ENCODE data around the gene CNTNAP2. TPM values are rescaled to one million over a fixed set of nuclear protein-coding genes. Genes with fewer than 3 reads are reported as not detected.

The CNTNAP2 gene
- total RNA-seq, 1 experiment from 2014 or later, result 42.5 TPM

DNA sequence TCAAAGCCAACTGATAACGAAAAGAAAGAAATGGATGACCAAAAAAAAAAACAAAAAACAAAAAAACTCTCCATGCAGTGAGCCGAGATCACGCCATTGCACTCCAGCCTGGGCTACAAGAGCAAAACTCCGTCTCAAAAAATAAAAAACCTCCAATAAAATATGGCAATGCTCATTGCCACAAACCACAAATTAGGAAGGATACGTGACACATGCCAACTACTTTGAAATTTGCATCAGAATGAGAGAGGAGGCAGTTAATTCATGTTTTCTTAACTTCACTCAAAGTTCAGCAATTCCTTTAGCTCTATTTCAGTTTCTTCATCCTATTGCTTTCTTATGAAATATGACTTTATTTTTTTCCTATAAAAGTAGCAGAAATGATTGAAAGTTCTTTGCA, 2075.9 kb downstream of the CNTNAP2 start:
- no peaks in the 10 kb centered on the region for H3K36me3 Mint-ChIP-seq (ENCODE audit: insufficient read depth, unreplicated experiment)
- DNase-seq, result no peak
- H3K9me3 ChIP-seq, result no peaks in the 10 kb centered on the region
- peaks cover under 1% of the 10 kb centered on the region; the same call in 1 of the 2 replicates for H3K4me1 ChIP-seq
- no peaks in the 10 kb centered on the region for H3K36me3 ChIP-seq (ENCODE audit: control insufficient read depth, insufficient read depth, low read length)
- H3K27me3 ChIP-seq (replicated peaks; ENCODE audit: control insufficient read depth, insufficient read depth, low read length), result no peaks in the 10 kb centered on the region
- no peak overlapping the region for H3K27ac Mint-ChIP-seq (ENCODE audit: unreplicated experiment)
- H3K4me3 Mint-ChIP-seq (ENCODE audit: unreplicated experiment), result no peak overlapping the region
- no peaks in the 10 kb centered on the region for H3K9me3 Mint-ChIP-seq (ENCODE audit: unreplicated experiment)
- ChIA-PET CTCF (no interaction called here), POLR2A (no interaction called here)
- H3K4me3 ChIP-seq (ENCODE audit: low read depth, low read length), result no peak overlapping the region
- peaks cover 3% of the 10 kb centered on the region for H3K27me3 Mint-ChIP-seq (ENCODE audit: insufficient read depth, unreplicated experiment)
- TF ChIP-seq, protein P1, sequence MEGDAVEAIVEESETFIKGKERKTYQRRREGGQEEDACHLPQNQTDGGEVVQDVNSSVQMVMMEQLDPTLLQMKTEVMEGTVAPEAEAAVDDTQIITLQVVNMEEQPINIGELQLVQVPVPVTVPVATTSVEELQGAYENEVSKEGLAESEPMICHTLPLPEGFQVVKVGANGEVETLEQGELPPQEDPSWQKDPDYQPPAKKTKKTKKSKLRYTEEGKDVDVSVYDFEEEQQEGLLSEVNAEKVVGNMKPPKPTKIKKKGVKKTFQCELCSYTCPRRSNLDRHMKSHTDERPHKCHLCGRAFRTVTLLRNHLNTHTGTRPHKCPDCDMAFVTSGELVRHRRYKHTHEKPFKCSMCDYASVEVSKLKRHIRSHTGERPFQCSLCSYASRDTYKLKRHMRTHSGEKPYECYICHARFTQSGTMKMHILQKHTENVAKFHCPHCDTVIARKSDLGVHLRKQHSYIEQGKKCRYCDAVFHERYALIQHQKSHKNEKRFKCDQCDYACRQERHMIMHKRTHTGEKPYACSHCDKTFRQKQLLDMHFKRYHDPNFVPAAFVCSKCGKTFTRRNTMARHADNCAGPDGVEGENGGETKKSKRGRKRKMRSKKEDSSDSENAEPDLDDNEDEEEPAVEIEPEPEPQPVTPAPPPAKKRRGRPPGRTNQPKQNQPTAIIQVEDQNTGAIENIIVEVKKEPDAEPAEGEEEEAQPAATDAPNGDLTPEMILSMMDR (IDR thresholded peaks at IDR 0.05; ENCODE audit: insufficient read depth in 1 of 2, low read depth in 1 of 2, low read length in 1 of 2, severe bottlenecking in 1 of 2, unreplicated experiment in 1 of 2), result no peak
- no TSS peak for BruUV-seq (replicated peaks)
- intact Hi-C loops (cut with micrococcal nuclease; ENCODE audit: unreplicated experiment), result no loop called here
- H3K4me1 Mint-ChIP-seq (ENCODE audit: low read depth, unreplicated experiment), result no peaks in the 10 kb centered on the region

DNA sequence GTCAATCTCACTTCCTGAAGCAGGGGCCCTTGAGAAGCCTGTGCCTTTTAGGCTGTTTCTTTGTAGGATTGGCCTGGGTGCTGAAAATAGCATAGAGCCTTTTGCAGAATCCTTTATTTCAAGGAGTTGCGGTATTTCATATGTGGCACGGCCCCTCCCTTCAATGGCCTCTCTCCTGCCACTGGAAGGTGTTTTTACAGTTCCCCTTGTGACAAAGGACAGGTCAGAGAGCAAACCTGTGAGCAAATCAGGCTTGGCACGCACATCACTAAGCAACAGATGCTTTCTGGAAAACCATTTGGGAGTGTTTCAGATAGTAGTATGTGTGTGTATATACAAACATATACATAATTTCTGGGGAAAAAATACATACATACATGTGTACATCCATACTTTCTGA, 2085.4 kb downstream of the CNTNAP2 start:
- Mint-ChIP-seq H3K36me3 (ENCODE audit: insufficient read depth, unreplicated experiment) (no peaks in the 10 kb centered on the region), H3K4me1 (ENCODE audit: low read depth, unreplicated experiment) (no peaks in the 10 kb centered on the region), H3K9me3 (ENCODE audit: unreplicated experiment) (no peaks in the 10 kb centered on the region), H3K27me3 (ENCODE audit: insufficient read depth, unreplicated experiment) (peaks cover 13% of the 10 kb centered on the region), H3K27ac (ENCODE audit: unreplicated experiment) (no peak overlapping the region), H3K4me3 (ENCODE audit: unreplicated experiment) (no peak overlapping the region)
- Histone ChIP-seq H3K9me3 (no peaks in the 10 kb centered on the region), H3K27me3 (replicated peaks; ENCODE audit: control insufficient read depth, insufficient read depth, low read length) (no peaks in the 10 kb centered on the region), H3K4me3 (ENCODE audit: low read depth, low read length) (no peak overlapping the region), H3K36me3 (ENCODE audit: control insufficient read depth, insufficient read depth, low read length) (no peaks in the 10 kb centered on the region), H3K4me1 (no peaks in the 10 kb centered on the region)
- no TSS peak for BruUV-seq (replicated peaks)
- no peak for DNase-seq
- ChIA-PET CTCF (no interaction called here), POLR2A (no interaction called here)
- intact Hi-C loops (cut with micrococcal nuclease; ENCODE audit: unreplicated experiment), result no loop called here
- TF ChIP-seq, protein P1 (IDR thresholded peaks at IDR 0.05; ENCODE audit: insufficient read depth in 1 of 2, low read depth in 1 of 2, low read length in 1 of 2, severe bottlenecking in 1 of 2, unreplicated experiment in 1 of 2), result no peak

DNA sequence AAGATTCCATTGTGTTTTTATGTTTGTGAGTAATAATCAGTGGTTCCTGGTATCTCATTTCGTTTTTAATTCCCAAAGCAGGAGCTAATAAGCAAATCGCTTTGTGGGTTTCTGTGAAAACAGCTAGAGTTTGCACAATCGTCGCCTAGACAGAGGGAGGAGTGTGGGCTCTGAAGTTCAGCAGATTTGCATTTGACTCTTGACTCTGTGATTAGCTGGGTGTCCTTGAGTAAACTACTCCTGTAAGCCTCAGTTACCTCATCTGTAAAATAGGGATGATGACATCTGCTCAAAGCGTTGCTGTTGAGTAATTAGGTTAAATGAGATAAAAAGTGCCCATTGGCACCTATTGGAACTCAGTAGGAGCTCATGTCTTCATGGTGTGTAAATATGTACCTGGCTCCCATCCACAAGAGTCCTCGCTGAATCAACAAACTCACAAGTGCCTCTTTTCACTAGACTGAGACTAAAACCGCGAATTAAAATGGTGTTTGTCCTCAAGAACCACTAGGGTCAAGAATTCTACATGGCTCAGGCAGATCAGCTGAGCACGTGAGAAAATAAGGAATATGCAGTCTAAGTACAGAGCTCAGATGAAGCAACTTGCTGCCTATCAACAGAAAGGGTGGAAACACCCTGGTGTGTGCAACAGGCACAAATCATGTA, 2088.2 kb downstream of the CNTNAP2 start:
- POLR2A ChIA-PET, result no interaction called here
- H3K36me3 ChIP-seq (ENCODE audit: control insufficient read depth, insufficient read depth, low read length), result no peaks in the 10 kb centered on the region

More for the DNA sequence above, 2088.2 kb downstream of the CNTNAP2 start:
- TF ChIP-seq, protein P1 (IDR thresholded peaks at IDR 0.05; ENCODE audit: insufficient read depth in 1 of 2, low read depth in 1 of 2, low read length in 1 of 2, severe bottlenecking in 1 of 2, unreplicated experiment in 1 of 2), result no peak
- Mint-ChIP-seq H3K4me3 (ENCODE audit: unreplicated experiment) (no peak overlapping the region), H3K4me1 (ENCODE audit: low read depth, unreplicated experiment) (no peaks in the 10 kb centered on the region), H3K36me3 (ENCODE audit: insufficient read depth, unreplicated experiment) (no peaks in the 10 kb centered on the region), H3K9me3 (ENCODE audit: unreplicated experiment) (no peaks in the 10 kb centered on the region), H3K27ac (ENCODE audit: unreplicated experiment) (no peak overlapping the region), H3K27me3 (ENCODE audit: insufficient read depth, unreplicated experiment) (peaks cover 19% of the 10 kb centered on the region)
- peaks cover 3% of the 10 kb centered on the region; the same call in 1 of the 2 replicates for H3K4me1 ChIP-seq
- H3K4me3 ChIP-seq (ENCODE audit: low read depth, low read length), result no peak overlapping the region
- DNase-seq, result no peak
- H3K9me3 ChIP-seq, result no peaks in the 10 kb centered on the region
- intact Hi-C loops (cut with micrococcal nuclease; ENCODE audit: unreplicated experiment), result no loop called here
- no peaks in the 10 kb centered on the region for H3K27me3 ChIP-seq (replicated peaks; ENCODE audit: control insufficient read depth, insufficient read depth, low read length)
- CTCF ChIA-PET, result no interaction called here
- no TSS peak for BruUV-seq (replicated peaks)

All from Caco-2 (cell line).